Ascending aorta (tissue), 2 donors: ENCODE measurements around the gene CSNK2A1. TPM values are rescaled to one million over a fixed set of nuclear protein-coding genes. Genes with fewer than 3 reads are reported as not detected.
A peak's percentile ranks its signal among the peaks of the same experiment; 100 is the strongest.

Experiments
- DNase-seq, 2 donors: peaks; one replicate each; pipeline ENCODE4 v3.0.0-alpha.2; 2019; ENCODE audit warnings: low spot score in 2 of 2
- H3K27ac ChIP-seq, 2 donors: fragments of 200-600 bp; sonication (generic); one replicate each; pipeline ENCODE4 v1.5.1; 2016 to 2017; ENCODE audit warnings: mild to moderate bottlenecking in 1 of 2
- H3K27me3 ChIP-seq: fragments of 200-600 bp; sonication (generic); one replicate; pipeline ENCODE4 v1.5.1; 2017
- H3K36me3 ChIP-seq, 2 donors: fragments of 200-600 bp; sonication (generic); one replicate each; pipeline ENCODE4 v1.5.1; 2016
- H3K4me1 ChIP-seq, 2 donors: fragments of 200-600 bp; sonication (generic); one replicate each; pipeline ENCODE4 v1.5.1; 2016 to 2017; ENCODE audit warnings: mild to moderate bottlenecking in 1 of 2
- H3K4me3 ChIP-seq, 2 donors: fragments of 200-600 bp; sonication (generic); one replicate each; pipeline ENCODE4 v1.5.1; 2016 to 2017; ENCODE audit warnings: mild to moderate bottlenecking in 1 of 2
- H3K9me3 ChIP-seq, 2 donors: fragments of 200-600 bp; sonication (generic); one replicate each; pipeline ENCODE4 v1.5.1; 2016
- intact Hi-C: fragments of 100-400 bp; cut with DNase I; formaldehyde crosslinking; loops from one replicate; pipeline ENCODE4 v1.15.1; 2023
- total RNA-seq: library from RNA; depleted of rRNA; stranded (reverse); fragments of >200 nt; gene quantifications from one replicate; pipeline ENCODE4 v1.1.0, GENCODE V29; 2016
- TF ChIP-seq, protein P1 (sequence below), 3 experiments: fragments of 200-600 bp in 2 of 3; fragments of 450-650 bp in 1 of 3; sonication (generic) in 2 of 3; IDR thresholded peaks; one replicate each; pipeline ENCODE4 v1.5.1; 2016 to 2019; ENCODE audit warnings: antibody characterized with exemption in 3 of 3, mild to moderate bottlenecking in 1 of 3, moderate library complexity in 1 of 3

CSNK2A1 gene
- total RNA-seq, 1 donor from 2014 or later: 74.1 TPM

DNA sequence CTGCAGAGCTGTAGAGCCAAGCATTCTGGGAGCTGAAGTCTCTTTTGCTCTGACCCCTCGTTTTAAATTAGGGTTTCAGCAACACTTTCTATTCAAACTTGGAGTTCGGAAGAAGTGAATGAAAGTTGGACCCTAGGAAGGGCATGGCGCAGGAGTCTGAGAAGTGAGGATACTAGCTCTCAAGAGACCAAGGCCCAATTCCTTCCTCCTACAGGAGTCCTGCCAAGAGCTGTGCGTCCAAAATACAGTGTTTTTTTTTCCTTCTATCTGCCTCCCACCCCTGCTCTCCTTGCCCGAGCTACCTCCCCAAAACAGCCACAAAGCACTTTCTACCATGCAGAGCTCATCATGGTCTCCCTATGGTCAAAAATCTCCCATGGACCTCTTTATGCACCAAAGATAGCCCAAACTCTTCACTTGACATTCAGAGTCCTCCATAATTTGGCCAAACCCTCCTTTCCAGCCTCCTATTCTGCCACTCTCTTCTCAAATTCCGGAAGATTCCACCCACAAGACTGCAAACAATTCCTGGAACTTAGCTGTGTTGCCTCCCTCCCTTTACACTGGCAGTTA, 649 bp upstream of the CSNK2A1 start:
- no peak for DNase-seq
- intact Hi-C loops: loop anchor here (2.0 to 10.0 kb wide), 6 partner anchors 82 to 1561 kb away; partner anchors contain the start of genes NRSN2, SDCBP2, STK35 and TBC1D20
- TF ChIP-seq, protein P1, sequence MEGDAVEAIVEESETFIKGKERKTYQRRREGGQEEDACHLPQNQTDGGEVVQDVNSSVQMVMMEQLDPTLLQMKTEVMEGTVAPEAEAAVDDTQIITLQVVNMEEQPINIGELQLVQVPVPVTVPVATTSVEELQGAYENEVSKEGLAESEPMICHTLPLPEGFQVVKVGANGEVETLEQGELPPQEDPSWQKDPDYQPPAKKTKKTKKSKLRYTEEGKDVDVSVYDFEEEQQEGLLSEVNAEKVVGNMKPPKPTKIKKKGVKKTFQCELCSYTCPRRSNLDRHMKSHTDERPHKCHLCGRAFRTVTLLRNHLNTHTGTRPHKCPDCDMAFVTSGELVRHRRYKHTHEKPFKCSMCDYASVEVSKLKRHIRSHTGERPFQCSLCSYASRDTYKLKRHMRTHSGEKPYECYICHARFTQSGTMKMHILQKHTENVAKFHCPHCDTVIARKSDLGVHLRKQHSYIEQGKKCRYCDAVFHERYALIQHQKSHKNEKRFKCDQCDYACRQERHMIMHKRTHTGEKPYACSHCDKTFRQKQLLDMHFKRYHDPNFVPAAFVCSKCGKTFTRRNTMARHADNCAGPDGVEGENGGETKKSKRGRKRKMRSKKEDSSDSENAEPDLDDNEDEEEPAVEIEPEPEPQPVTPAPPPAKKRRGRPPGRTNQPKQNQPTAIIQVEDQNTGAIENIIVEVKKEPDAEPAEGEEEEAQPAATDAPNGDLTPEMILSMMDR (IDR thresholded peaks at IDR 0.05): no peak
- Histone ChIP-seq H3K4me3 (peak overlapping the region; percentile 78 to 93), H3K27ac (peak overlapping the region; percentile 84 to 89), H3K36me3 (no peaks in the 10 kb centered on the region), H3K27me3 (no peaks in the 10 kb centered on the region), H3K9me3 (no peaks in the 10 kb centered on the region), H3K4me1 (peaks cover 5 to 22% of the 10 kb centered on the region in 2 donors)

DNA sequence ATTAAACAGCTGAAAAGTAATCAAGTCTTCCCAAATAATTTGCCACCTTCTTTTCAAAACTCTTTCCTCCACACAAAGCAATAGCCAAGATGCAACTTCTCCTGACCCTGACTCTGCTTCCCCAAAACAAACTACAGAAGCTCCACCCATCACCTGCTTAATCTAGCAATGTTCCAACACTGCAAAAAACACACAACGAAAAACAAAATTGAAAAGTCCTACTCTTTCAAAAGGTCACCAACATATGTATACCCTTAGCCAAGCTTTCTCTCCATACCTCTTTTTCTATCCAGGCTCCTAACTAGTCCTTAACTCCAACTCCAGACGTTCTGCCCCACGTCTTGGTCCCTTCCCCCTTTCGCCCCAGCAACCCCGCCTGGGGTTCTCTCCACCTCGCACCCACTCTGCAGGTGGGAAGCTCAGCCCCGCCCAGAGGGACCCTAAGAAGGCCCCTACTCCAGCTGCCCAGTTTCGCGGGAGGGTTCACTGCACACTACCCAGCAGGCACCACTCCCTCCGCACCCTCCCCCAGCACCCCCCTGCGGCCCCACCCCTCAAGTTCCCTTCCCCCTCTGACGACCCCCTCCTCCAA, 717 bp downstream of the CSNK2A1 start:
- H3K4me1 ChIP-seq: peaks cover 5 to 27% of the 10 kb centered on the region in 2 donors
- H3K9me3 ChIP-seq: no peaks in the 10 kb centered on the region
- H3K36me3 ChIP-seq: no peaks in the 10 kb centered on the region
- intact Hi-C loops: loop anchor here (1.0 to 10.0 kb wide), 9 partner anchors 81 to 1562 kb away; partner anchors contain the start of genes FAM110A, NRSN2, PSMF1 and RBCK1
- H3K4me3 ChIP-seq: peak overlapping the region; percentile 78 to 93
- no peaks in the 10 kb centered on the region for H3K27me3 ChIP-seq
- DNase-seq: no peak
- H3K27ac ChIP-seq: peak overlapping the region; percentile 84 to 89
- TF ChIP-seq, protein P1 (IDR thresholded peaks at IDR 0.05): no peak

- no peak overlapping the region for H3K4me3 ChIP-seq
- intact Hi-C loops: loop anchor here (5.0 to 10.0 kb wide), 5 partner anchors 78 to 1564 kb away; partner anchors contain the start of genes NRSN2, SDCBP2, STK35 and TBC1D20
- no peak for DNase-seq
Observed at GRCh38 chr20:540391-541201, 3.0 kb downstream of the CSNK2A1 start.

DNA sequence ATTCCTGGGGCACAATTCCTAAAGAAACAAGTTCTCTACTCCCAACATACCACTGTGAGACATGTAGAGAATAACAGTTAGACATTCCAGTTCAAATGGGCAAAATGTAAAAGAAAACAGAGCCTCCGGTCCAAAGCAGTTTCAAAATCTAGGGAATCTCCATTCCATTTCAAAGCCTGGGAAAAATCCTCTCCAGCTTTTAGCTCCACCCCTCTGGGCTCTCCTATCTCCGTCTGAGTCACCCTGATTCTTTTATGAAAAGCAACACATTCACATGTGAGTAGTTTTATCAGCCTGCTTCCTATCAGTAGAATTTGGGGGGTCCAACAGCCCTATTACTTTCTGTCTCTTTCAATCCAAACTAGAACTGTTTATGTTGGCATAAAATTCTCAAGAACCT, 3.7 kb downstream of the CSNK2A1 start:
- Histone ChIP-seq H3K27me3 (no peaks in the 10 kb centered on the region), H3K36me3 (no peaks in the 10 kb centered on the region), H3K27ac (peak overlapping the region in 1 of 2 donors; percentile 49), H3K4me3 (no peak overlapping the region), H3K4me1 (peaks cover 5 to 40% of the 10 kb centered on the region in 2 donors), H3K9me3 (no peaks in the 10 kb centered on the region)
- no peak for DNase-seq
- intact Hi-C loops: loop anchor here (5.0 to 10.0 kb wide), 5 partner anchors 78 to 1565 kb away; partner anchors contain the start of genes NRSN2, SDCBP2, STK35 and TBC1D20
- TF ChIP-seq, protein P1 (IDR thresholded peaks at IDR 0.05): no peak

More at GRCh38 chr20:540391-541201, 3.0 kb downstream of the CSNK2A1 start:
- no peaks in the 10 kb centered on the region for H3K9me3 ChIP-seq
- TF ChIP-seq, protein P1 (IDR thresholded peaks at IDR 0.05): no peak
- H3K36me3 ChIP-seq: no peaks in the 10 kb centered on the region
- H3K27me3 ChIP-seq: no peaks in the 10 kb centered on the region
- peaks cover 5 to 38% of the 10 kb centered on the region in 2 donors for H3K4me1 ChIP-seq
- peak overlapping the region in 1 of 2 donors; percentile 49 for H3K27ac ChIP-seq

GRCh38 chr20:539191-539590, 4.4 kb downstream of the CSNK2A1 start:
- TF ChIP-seq, protein P1 (IDR thresholded peaks at IDR 0.05): no peak
- no peaks in the 10 kb centered on the region for H3K9me3 ChIP-seq
- intact Hi-C loops: no loop called here
- peaks cover 5 to 42% of the 10 kb centered on the region in 2 donors for H3K4me1 ChIP-seq
- no peaks in the 10 kb centered on the region for H3K27me3 ChIP-seq
- peak overlapping the region in 1 of 2 donors; percentile 49 for H3K27ac ChIP-seq
- no peaks in the 10 kb centered on the region for H3K36me3 ChIP-seq
- DNase-seq: no peak
- peak overlapping the region in 1 of 2 donors; percentile 1 for H3K4me3 ChIP-seq
